Measurements from ENCODE around the gene CRMP1. TPM values are rescaled to one million over a fixed set of nuclear protein-coding genes. Genes with fewer than 3 reads are reported as not detected.
A peak's percentile ranks its signal among the peaks of the same experiment; 100 is the strongest.
"Not testable (repeated sequence)": the region's sequence is repeated elsewhere in the genome, so short reads cannot be mapped to it uniquely, and the experiment has no call there.

The CRMP1 gene
- total RNA-seq, 6 donors from 2014 or later, result 0.89 to 5.7 (median 2.0) TPM

DNA sequence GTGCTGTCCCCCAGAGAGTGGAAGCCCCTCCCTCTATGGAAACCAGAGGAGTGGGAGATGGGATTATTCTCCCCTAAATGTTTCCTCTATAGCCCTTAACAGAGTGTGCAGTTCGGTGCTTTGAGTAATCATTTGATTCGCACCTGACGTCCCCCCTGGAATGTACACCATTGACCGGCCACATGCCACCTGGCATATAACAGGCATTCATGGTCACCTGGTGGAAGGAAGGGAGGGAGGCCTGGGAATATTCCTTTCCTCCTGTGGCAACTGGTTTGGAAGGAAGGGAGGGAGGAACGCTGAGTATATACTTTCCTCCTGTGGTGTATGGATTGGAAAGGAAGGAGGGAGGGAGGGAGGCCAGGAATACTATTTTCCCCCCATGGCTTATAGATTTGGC, 77.2 kb downstream of the CRMP1 start:
- H3K36me3 ChIP-seq, result peaks cover 0 to 14% (median 6%) of the 10 kb centered on the region in 4 donors
- no peaks in the 10 kb centered on the region for H3K27me3 ChIP-seq
- WGBS, 2 donors, result 83 to 87% methylated on average over 5 of the region's 5 CpGs
- DNase-seq (no peak), ATAC-seq (ENCODE audit: low FRiP score in 2 of 2) (no peak)
- no peak overlapping the region for H3K4me3 ChIP-seq
- H3K4me1 ChIP-seq, result no peaks in the 10 kb centered on the region
- no peak for TF ChIP-seq EP300 (IDR thresholded peaks at IDR 0.05)
- TF ChIP-seq, protein P1, sequence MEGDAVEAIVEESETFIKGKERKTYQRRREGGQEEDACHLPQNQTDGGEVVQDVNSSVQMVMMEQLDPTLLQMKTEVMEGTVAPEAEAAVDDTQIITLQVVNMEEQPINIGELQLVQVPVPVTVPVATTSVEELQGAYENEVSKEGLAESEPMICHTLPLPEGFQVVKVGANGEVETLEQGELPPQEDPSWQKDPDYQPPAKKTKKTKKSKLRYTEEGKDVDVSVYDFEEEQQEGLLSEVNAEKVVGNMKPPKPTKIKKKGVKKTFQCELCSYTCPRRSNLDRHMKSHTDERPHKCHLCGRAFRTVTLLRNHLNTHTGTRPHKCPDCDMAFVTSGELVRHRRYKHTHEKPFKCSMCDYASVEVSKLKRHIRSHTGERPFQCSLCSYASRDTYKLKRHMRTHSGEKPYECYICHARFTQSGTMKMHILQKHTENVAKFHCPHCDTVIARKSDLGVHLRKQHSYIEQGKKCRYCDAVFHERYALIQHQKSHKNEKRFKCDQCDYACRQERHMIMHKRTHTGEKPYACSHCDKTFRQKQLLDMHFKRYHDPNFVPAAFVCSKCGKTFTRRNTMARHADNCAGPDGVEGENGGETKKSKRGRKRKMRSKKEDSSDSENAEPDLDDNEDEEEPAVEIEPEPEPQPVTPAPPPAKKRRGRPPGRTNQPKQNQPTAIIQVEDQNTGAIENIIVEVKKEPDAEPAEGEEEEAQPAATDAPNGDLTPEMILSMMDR (IDR thresholded peaks at IDR 0.05), result no peak
- no peak for TF ChIP-seq POLR2A (IDR thresholded peaks at IDR 0.05)
- no peaks in the 10 kb centered on the region for H3K9me3 ChIP-seq
- H3K27ac ChIP-seq, result no peak overlapping the region

DNA sequence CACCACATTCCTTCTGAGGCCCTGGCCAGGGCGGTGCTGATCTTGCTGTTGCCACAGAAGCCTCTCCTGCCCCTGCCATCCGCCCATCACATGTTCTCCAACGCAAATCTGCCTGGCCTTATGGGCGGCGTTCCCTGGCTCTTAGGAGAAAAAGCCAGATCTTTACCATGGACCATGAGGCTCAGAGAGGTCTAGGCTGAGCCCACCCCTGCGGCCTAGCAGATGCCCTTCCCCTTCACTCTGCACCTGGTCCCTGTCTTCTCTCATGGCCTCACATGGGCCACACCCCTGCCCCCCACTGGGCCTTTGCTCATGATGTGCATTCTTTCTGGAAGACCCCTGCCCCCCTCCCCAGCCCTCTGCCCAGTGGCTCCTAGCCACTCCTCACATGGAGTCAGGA, 78.5 kb downstream of the CRMP1 start:
- Histone ChIP-seq H3K36me3 (peaks cover 5 to 26% (median 6%) of the 10 kb centered on the region in 4 donors), H3K27ac (no peak overlapping the region), H3K9me3 (no peaks in the 10 kb centered on the region), H3K27me3 (no peaks in the 10 kb centered on the region), H3K4me3 (no peak overlapping the region), H3K4me1 (no peaks in the 10 kb centered on the region)
- TF ChIP-seq POLR2A (IDR thresholded peaks at IDR 0.05), result no peak
- TF ChIP-seq, protein P1 (IDR thresholded peaks at IDR 0.05), result no peak
- no peak for TF ChIP-seq EP300 (IDR thresholded peaks at IDR 0.05)
- no peak for TF ChIP-seq POLR2AphosphoS5 (IDR thresholded peaks at IDR 0.05)
- ATAC-seq (ENCODE audit: low FRiP score in 2 of 2) (no peak), DNase-seq (no peak)
- WGBS, 2 donors, result 92 to 98% methylated on average over 5 to 6 of the region's 6 CpGs

DNA sequence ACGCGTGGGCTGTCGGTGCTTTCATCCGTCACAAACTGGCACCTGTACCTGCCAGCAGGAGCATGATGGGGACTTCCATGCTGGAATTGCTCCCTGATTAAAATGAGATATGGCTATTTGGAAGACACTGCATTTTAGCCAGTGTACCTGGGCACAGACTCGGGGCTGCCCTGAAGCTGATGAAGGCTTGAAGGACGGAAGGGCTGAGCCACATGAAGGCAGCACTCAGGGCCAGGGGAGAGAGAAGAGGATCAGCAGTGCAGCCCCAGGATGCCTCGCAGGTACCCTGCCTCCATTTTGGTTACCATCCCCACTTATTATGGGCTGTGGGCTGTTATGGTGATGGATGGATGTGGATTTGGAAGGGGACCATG, 79.0 kb downstream of the CRMP1 start:
- DNase-seq (no peak), ATAC-seq (ENCODE audit: low FRiP score in 2 of 2) (no peak)
- Histone ChIP-seq H3K27ac (no peak overlapping the region), H3K4me3 (no peak overlapping the region), H3K4me1 (no peaks in the 10 kb centered on the region), H3K27me3 (no peaks in the 10 kb centered on the region), H3K36me3 (peaks cover 5 to 32% (median 10%) of the 10 kb centered on the region in 4 donors), H3K9me3 (no peaks in the 10 kb centered on the region)
- WGBS, 2 donors, result 87 to 95% methylated on average over 3 to 7 of the region's 7 CpGs
- TF ChIP-seq EP300 (IDR thresholded peaks at IDR 0.05) (no peak), POLR2AphosphoS5 (IDR thresholded peaks at IDR 0.05) (no peak), POLR2A (IDR thresholded peaks at IDR 0.05) (no peak)
- TF ChIP-seq, protein P1 (IDR thresholded peaks at IDR 0.05), result no peak

DNA sequence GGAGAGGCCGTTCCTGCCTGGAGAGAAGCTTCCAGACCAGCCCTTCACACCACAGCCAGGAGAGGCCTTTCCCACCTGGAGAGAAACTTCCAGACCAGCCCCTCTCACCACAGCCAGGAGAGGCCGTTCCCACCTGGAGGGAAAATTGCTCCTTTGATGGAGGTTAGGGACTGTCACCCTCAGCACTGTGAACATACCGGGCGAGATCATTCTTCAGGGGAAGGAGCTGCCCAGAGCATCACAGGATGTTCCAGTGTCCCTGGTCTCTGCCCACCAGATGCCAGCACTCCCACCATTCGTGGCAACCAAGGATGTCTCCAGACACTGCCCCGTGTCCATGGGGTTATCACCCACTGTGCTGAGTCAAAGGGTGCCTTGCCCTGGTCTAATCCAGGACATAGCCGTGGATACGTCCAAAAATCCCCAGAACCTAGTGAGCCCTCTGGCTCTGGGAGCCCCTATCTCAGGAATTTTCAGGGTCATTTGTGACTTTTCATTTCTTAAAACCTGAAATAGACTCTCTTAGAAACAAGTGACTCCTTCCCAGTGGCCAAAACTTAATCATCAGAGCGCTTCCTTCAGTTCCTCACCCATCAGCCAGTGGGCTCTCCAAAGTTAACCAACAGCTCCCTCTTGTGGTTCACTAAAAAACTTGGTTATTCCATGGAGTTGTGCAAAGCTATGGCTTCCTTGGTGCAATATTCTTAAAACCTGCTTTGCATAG, 80.2 kb downstream of the CRMP1 start:
- H3K36me3 ChIP-seq, result peaks cover 5 to 38% (median 14%) of the 10 kb centered on the region in 4 donors
- H3K9me3 ChIP-seq, result no peaks in the 10 kb centered on the region
- no peak overlapping the region for H3K4me3 ChIP-seq
- no peaks in the 10 kb centered on the region for H3K27me3 ChIP-seq
- no peak for TF ChIP-seq POLR2AphosphoS5 (IDR thresholded peaks at IDR 0.05)
- TF ChIP-seq, protein P1 (IDR thresholded peaks at IDR 0.05), result peak in 5 of 6 experiments; percentile 37 to 61 (median 51)
- peak in 1 of 2 donors; percentile 75 for ATAC-seq (ENCODE audit: low FRiP score in 2 of 2)
- no peaks in the 10 kb centered on the region for H3K4me1 ChIP-seq
- DNase-seq, result no peak
- H3K27ac ChIP-seq, result no peak overlapping the region
- WGBS, 2 donors, result 82 to 90% methylated on average over 6 to 9 of the region's 9 CpGs

DNA sequence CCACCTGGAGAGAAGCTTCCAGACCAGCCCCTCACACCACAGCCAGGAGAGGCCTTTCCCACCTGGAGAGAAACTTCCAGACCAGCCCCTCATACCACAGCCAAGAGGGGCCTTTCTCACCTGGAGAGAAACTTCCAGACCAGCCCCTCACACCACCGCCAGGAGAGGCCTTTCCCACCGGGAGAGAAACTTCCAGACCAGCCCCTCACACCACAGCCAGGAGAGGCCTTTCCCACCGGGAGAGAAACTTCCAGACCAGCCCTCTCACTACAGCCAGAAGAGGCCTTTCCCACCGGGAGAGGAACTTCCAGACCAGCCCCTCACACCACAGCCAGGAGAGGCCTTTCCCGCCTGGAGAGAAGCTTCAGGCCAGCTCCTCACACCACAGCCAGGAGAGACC, 80.8 kb downstream of the CRMP1 start:
- 92 to 93% methylated on average over 5 of the region's 5 CpGs for WGBS, 2 donors
- not testable (repeated sequence) for H3K27ac ChIP-seq; H3K4me3 ChIP-seq; H3K9me3 ChIP-seq; DNase-seq; H3K27me3 ChIP-seq; H3K4me1 ChIP-seq; ATAC-seq (ENCODE audit: low FRiP score in 2 of 2)
- peaks cover 5 to 33% (median 14%) of the 10 kb centered on the region in 4 donors for H3K36me3 ChIP-seq

Data from upper lobe of left lung (tissue), 6 donors.